ENCODE measurements around the gene CISTR. TPM values are rescaled to one million over a fixed set of nuclear protein-coding genes. Genes with fewer than 3 reads are reported as not detected.
A peak's percentile ranks its signal among the peaks of the same experiment; 100 is the strongest.

CISTR gene
- total RNA-seq, result 1 to 10 TPM in 1 of 4 donors, not detected in 3; 1.4 TPM

DNA sequence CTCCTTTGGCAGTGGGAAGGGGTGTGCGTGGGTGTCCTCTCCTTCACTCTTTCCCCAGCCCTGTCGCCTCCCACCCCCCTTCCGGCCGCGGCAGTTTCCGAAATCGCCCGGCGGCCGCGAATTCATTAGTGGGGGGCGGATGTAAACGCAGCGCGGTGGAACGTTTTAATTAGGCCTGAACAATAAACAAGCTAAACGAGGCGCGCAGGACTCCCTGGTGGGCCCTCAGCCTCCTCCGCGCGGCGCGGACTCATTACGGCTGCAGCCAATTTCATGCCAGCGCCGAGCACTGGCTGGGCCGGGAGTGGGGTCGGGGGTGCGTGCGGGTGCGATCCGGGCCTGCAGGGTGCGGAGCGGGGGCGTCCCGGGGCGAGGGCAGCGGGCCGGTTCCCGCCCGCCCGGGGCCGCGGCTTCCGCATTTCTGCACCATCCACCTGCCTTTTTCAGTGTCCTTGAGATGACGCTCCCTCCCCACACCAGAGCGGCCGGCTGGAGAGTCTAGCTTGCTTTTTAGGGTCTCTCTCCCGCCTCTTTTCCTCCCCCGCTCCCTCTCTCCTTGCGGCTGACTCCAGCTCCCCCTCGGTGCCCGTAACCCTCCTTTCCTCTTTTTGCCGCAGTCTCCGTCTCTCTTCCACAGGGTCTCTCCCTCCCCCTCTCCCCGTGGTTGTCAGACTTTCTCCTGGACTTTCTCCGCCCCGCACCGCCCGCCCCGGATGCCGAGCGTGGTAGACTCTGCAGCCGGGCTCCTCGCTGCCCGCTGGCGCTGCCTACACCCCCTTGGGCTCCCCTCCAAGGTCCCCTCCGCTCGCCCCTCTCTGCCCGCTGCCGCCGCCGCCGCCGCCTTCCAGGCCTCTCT is at the start of gene CISTR:
Gene CISTR (minus strand): TSS at position 644 of the 856 bp plus-strand sequence.
- Histone ChIP-seq H3K27ac (peak within 1 kb of the TSS in 3 of 4 donors; percentile 73 to 81 (median 78)), H3K4me1 (peaks cover 0 to 36% (median 11%) of the 10 kb centered on the region in 3 donors), H3K9me3 (no peaks in the 10 kb centered on the region), H3K4me3 (peak within 1 kb of the TSS; percentile 41 to 55), H3K27me3 (peaks cover 54% of the 10 kb centered on the region), H3K36me3 (no peaks in the 10 kb centered on the region)
- 1 to 8% methylated on average over 11 to 20 of the region's 76 CpGs for WGBS, 2 donors (ENCODE audit: low coverage in 1 of 2)
- TF ChIP-seq POLR2AphosphoS5 (IDR thresholded peaks at IDR 0.05) (no peak), POLR2A (IDR thresholded peaks at IDR 0.05) (no peak), EP300 (IDR thresholded peaks at IDR 0.05) (no peak)
- TF ChIP-seq, protein P1, sequence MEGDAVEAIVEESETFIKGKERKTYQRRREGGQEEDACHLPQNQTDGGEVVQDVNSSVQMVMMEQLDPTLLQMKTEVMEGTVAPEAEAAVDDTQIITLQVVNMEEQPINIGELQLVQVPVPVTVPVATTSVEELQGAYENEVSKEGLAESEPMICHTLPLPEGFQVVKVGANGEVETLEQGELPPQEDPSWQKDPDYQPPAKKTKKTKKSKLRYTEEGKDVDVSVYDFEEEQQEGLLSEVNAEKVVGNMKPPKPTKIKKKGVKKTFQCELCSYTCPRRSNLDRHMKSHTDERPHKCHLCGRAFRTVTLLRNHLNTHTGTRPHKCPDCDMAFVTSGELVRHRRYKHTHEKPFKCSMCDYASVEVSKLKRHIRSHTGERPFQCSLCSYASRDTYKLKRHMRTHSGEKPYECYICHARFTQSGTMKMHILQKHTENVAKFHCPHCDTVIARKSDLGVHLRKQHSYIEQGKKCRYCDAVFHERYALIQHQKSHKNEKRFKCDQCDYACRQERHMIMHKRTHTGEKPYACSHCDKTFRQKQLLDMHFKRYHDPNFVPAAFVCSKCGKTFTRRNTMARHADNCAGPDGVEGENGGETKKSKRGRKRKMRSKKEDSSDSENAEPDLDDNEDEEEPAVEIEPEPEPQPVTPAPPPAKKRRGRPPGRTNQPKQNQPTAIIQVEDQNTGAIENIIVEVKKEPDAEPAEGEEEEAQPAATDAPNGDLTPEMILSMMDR (IDR thresholded peaks at IDR 0.05), result no peak
- ATAC-seq, result peak; percentile 50

DNA sequence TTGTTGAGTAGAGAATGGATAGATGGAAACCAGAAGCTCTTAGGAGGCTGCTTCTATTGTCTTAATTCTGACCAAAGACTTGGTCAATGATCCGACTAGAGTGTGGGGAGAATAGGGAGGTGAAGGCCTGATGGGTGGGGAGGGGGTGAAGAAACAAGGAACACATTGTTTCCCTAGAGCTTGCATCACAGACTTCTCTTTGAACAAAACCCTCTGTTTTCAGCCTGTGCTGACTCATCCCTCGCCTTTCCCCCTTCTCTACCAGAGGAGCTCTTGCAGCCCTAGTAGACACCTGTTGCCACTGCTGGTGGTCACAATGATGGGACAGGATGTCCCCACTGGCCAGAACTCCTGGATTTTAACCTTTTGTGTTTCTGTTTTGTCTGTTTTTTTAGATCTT is 46.8 kb upstream of the CISTR start:
- TF ChIP-seq POLR2AphosphoS5 (IDR thresholded peaks at IDR 0.05) (no peak), POLR2A (IDR thresholded peaks at IDR 0.05) (no peak), EP300 (IDR thresholded peaks at IDR 0.05) (no peak)
- TF ChIP-seq, protein P1 (IDR thresholded peaks at IDR 0.05), result no peak
- Histone ChIP-seq H3K4me1 (no peaks in the 10 kb centered on the region), H3K4me3 (no peak overlapping the region), H3K9me3 (no peaks in the 10 kb centered on the region), H3K27ac (no peak overlapping the region), H3K27me3 (peaks cover 80% of the 10 kb centered on the region), H3K36me3 (no peaks in the 10 kb centered on the region)
- no peak for ATAC-seq
- WGBS, 2 donors (ENCODE audit: low coverage in 1 of 2), result 60 to 71% methylated on average over 1 to 2 of the region's 2 CpGs

DNA sequence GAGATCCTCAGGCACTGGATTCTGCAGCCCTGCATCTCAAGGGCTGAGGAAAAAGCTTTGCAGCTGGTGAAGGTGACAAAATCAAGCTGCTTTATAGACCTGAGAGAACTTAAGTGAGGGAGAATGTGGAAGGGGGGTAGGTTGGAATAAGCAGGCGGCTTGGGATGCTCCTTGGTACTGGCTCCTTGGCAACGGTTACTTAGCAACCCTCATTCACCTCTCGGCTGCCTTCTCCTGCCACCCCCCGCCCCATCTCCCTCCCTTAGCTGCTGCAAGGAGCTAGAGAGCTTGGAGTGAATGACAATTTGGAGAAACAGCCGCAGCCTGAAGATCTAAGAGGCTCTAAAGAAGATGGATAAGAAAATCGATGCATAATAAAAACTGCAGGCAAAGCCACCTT is 44.1 kb upstream of the CISTR start:
- peaks cover 63% of the 10 kb centered on the region for H3K27me3 ChIP-seq
- no peak overlapping the region for H3K27ac ChIP-seq
- no peaks in the 10 kb centered on the region for H3K36me3 ChIP-seq
- no peak overlapping the region for H3K4me3 ChIP-seq
- 47 to 48% methylated on average over 4 to 5 of the region's 6 CpGs for WGBS, 2 donors (ENCODE audit: low coverage in 1 of 2)
- ATAC-seq, result no peak
- no peaks in the 10 kb centered on the region for H3K9me3 ChIP-seq
- TF ChIP-seq POLR2A (IDR thresholded peaks at IDR 0.05) (no peak), POLR2AphosphoS5 (IDR thresholded peaks at IDR 0.05) (no peak), EP300 (IDR thresholded peaks at IDR 0.05) (no peak)
- TF ChIP-seq, protein P1 (IDR thresholded peaks at IDR 0.05), result no peak
- no peaks in the 10 kb centered on the region for H3K4me1 ChIP-seq

DNA sequence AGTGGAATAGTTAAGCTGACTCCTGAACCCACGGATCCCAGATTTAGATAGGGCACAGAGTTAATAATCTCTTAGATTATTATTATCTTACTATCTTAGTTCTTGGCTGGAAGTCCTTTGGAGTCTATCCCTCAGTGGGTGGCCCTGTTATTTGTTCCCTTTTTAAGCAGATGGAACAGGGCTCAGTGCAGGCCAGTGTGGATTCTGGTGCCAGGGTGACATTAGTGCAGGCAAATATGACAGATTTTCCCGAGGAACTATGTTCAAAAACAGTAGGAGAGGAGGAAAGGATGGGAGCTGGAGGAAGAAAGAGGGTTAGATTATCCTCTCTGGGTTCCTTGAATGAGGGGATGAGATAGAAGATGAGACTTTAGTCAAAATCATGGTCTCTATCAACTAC is 41.4 kb upstream of the CISTR start:
- Histone ChIP-seq H3K4me3 (no peak overlapping the region), H3K4me1 (no peaks in the 10 kb centered on the region), H3K27ac (no peak overlapping the region), H3K36me3 (no peaks in the 10 kb centered on the region), H3K27me3 (peaks cover 70% of the 10 kb centered on the region), H3K9me3 (no peaks in the 10 kb centered on the region)
- ATAC-seq, result no peak
- TF ChIP-seq, protein P1 (IDR thresholded peaks at IDR 0.05), result no peak
- no peak for TF ChIP-seq POLR2AphosphoS5 (IDR thresholded peaks at IDR 0.05)
- 46 to 100% methylated on average over 1 to 2 of the region's 2 CpGs for WGBS, 2 donors (ENCODE audit: low coverage in 1 of 2)

Measured in gastroesophageal sphincter (tissue), 4 donors.